ENCODE measurements around the gene TIMM13. TPM values are rescaled to one million over a fixed set of nuclear protein-coding genes. Genes with fewer than 3 reads are reported as not detected.

TIMM13 gene
- total RNA-seq, 2 experiments from 2014 or later, result 69.0 to 72.0 TPM

- ChIA-PET CTCF (interaction anchor here (0.9 to 1.5 kb wide), 4 partner anchors 157 to 192 kb away, joined by 3 to 6 read pairs (median 3); no protein-coding TSS in a partner anchor), POLR2A (interaction anchor here (0.8 to 2.1 kb wide), 2 partner anchors 22 to 27 kb away, joined by 3 to 7 read pairs; partner anchors contain the start of genes GADD45B and TIMM13)
- H3K4me3 Mint-ChIP-seq, result peak overlapping the region; percentile 83
- H3K9me3 Mint-ChIP-seq, result no peaks in the 10 kb centered on the region
- peaks cover 11% of the 10 kb centered on the region for H3K36me3 Mint-ChIP-seq
- intact Hi-C loops (cut with micrococcal nuclease), result loop anchor here (10.0 kb wide), 1 partner anchor 290 kb away; the partner anchor contains the start of gene DOT1L
- H3K27ac Mint-ChIP-seq, result no peak overlapping the region
- no peak for DNase-seq
- H3K27me3 Mint-ChIP-seq, result no peaks in the 10 kb centered on the region
- H3K4me1 Mint-ChIP-seq (ENCODE audit: low read depth), result peaks cover 20% of the 10 kb centered on the region
Measured at GRCh38 chr19:2454199-2454961, 27.0 kb upstream of the TIMM13 start.

GRCh38 chr19:2453431-2454025 lies 26.1 kb upstream of the TIMM13 start:
- peaks cover 11% of the 10 kb centered on the region for H3K36me3 Mint-ChIP-seq
- intact Hi-C loops (cut with micrococcal nuclease), result loop anchor here (10.0 kb wide), 1 partner anchor 289 kb away; the partner anchor contains the start of gene DOT1L
- no peak overlapping the region for H3K4me3 Mint-ChIP-seq
- ChIA-PET POLR2A (no interaction called here), CTCF (interaction anchor here (0.9 to 1.5 kb wide), 3 partner anchors 158 to 191 kb away, joined by 3 to 6 read pairs (median 3); no protein-coding TSS in a partner anchor)
- H3K27me3 Mint-ChIP-seq, result no peaks in the 10 kb centered on the region
- H3K27ac Mint-ChIP-seq, result no peak overlapping the region
- H3K4me1 Mint-ChIP-seq (ENCODE audit: low read depth), result peaks cover 20% of the 10 kb centered on the region
- DNase-seq, result no peak
- no peaks in the 10 kb centered on the region for H3K9me3 Mint-ChIP-seq

- H3K9me3 Mint-ChIP-seq, result no peaks in the 10 kb centered on the region
- H3K4me3 Mint-ChIP-seq, result no peak overlapping the region
- H3K36me3 Mint-ChIP-seq, result peaks cover 12% of the 10 kb centered on the region
- POLR2A ChIA-PET, result interaction anchor here (0.8 kb wide), 1 partner anchor 9 kb away, joined by 3 read pairs; no protein-coding TSS in a partner anchor
- no peak for DNase-seq
- H3K27ac Mint-ChIP-seq, result no peak overlapping the region
- peaks cover 20% of the 10 kb centered on the region for H3K4me1 Mint-ChIP-seq (ENCODE audit: low read depth)
- CTCF ChIA-PET, result no interaction called here
- no peaks in the 10 kb centered on the region for H3K27me3 Mint-ChIP-seq
- intact Hi-C loops (cut with micrococcal nuclease), result loop anchor here (10.0 kb wide), 1 partner anchor 287 kb away; the partner anchor contains the start of gene DOT1L
Measured at GRCh38 chr19:2451741-2452140, 24.4 kb upstream of the TIMM13 start.

GRCh38 chr19:2451138-2451537 lies 23.8 kb upstream of the TIMM13 start:
- ChIA-PET CTCF (interaction anchor here (0.5 kb wide), 1 partner anchor 12 kb away, joined by 4 read pairs; no protein-coding TSS in a partner anchor), POLR2A (no interaction called here)
- Mint-ChIP-seq H3K27me3 (no peaks in the 10 kb centered on the region), H3K4me1 (ENCODE audit: low read depth) (peaks cover 25% of the 10 kb centered on the region), H3K9me3 (no peaks in the 10 kb centered on the region), H3K27ac (no peak overlapping the region), H3K36me3 (peaks cover 13% of the 10 kb centered on the region), H3K4me3 (no peak overlapping the region)
- DNase-seq, result no peak
- intact Hi-C loops (cut with micrococcal nuclease), result loop anchor here (10.0 kb wide), 1 partner anchor 286 kb away; the partner anchor contains the start of gene DOT1L

- ChIA-PET POLR2A (no interaction called here), CTCF (no interaction called here)
- intact Hi-C loops (cut with micrococcal nuclease), result no loop called here
- Mint-ChIP-seq H3K27me3 (no peaks in the 10 kb centered on the region), H3K27ac (no peak overlapping the region), H3K4me3 (no peak overlapping the region), H3K4me1 (ENCODE audit: low read depth) (peaks cover 12% of the 10 kb centered on the region), H3K36me3 (peaks cover 11% of the 10 kb centered on the region), H3K9me3 (no peaks in the 10 kb centered on the region)
- DNase-seq, result no peak
Measured at GRCh38 chr19:2449019-2449418, 21.6 kb upstream of the TIMM13 start.

GRCh38 chr19:2446381-2446780 lies 19.0 kb upstream of the TIMM13 start:
- ChIA-PET POLR2A (no interaction called here), CTCF (no interaction called here)
- H3K9me3 Mint-ChIP-seq, result no peaks in the 10 kb centered on the region
- peaks cover 12% of the 10 kb centered on the region for H3K4me1 Mint-ChIP-seq (ENCODE audit: low read depth)
- H3K36me3 Mint-ChIP-seq, result peaks cover 15% of the 10 kb centered on the region
- no peak overlapping the region for H3K4me3 Mint-ChIP-seq
- no peak overlapping the region for H3K27ac Mint-ChIP-seq
- H3K27me3 Mint-ChIP-seq, result no peaks in the 10 kb centered on the region
- DNase-seq, result no peak
- intact Hi-C loops (cut with micrococcal nuclease), result no loop called here

GRCh38 chr19:2444251-2445002 lies 17.0 kb upstream of the TIMM13 start:
- H3K27ac Mint-ChIP-seq, result no peak overlapping the region
- ChIA-PET POLR2A (no interaction called here), CTCF (interaction anchor here (1.3 to 1.6 kb wide), 2 partner anchors 13 to 167 kb away, joined by 3 to 5 read pairs; partner anchors contain the start of gene LMNB2)
- no peaks in the 10 kb centered on the region for H3K27me3 Mint-ChIP-seq
- H3K4me3 Mint-ChIP-seq, result no peak overlapping the region
- peaks cover 9% of the 10 kb centered on the region for H3K4me1 Mint-ChIP-seq (ENCODE audit: low read depth)
- peaks cover 12% of the 10 kb centered on the region for H3K36me3 Mint-ChIP-seq
- no peaks in the 10 kb centered on the region for H3K9me3 Mint-ChIP-seq
- intact Hi-C loops (cut with micrococcal nuclease), result no loop called here
- DNase-seq, result no peak

GRCh38 chr19:2443785-2444182 lies 16.4 kb upstream of the TIMM13 start:
- Mint-ChIP-seq H3K36me3 (peaks cover 12% of the 10 kb centered on the region), H3K4me1 (ENCODE audit: low read depth) (peaks cover 9% of the 10 kb centered on the region), H3K27me3 (no peaks in the 10 kb centered on the region), H3K4me3 (no peak overlapping the region), H3K9me3 (no peaks in the 10 kb centered on the region), H3K27ac (no peak overlapping the region)
- intact Hi-C loops (cut with micrococcal nuclease), result no loop called here
- CTCF ChIA-PET, result interaction anchor here (1.6 kb wide), 1 partner anchor 13 kb away, joined by 5 read pairs; the partner anchor contains the start of gene LMNB2
- POLR2A ChIA-PET, result no interaction called here
- DNase-seq, result no peak

- H3K4me1 Mint-ChIP-seq (ENCODE audit: low read depth), result peaks cover 9% of the 10 kb centered on the region
- peaks cover 12% of the 10 kb centered on the region for H3K36me3 Mint-ChIP-seq
- intact Hi-C loops (cut with micrococcal nuclease), result no loop called here
- H3K27ac Mint-ChIP-seq, result no peak overlapping the region
- CTCF ChIA-PET, result interaction anchor here (1.6 kb wide), 1 partner anchor 14 kb away, joined by 5 read pairs; the partner anchor contains the start of gene LMNB2
- no peaks in the 10 kb centered on the region for H3K27me3 Mint-ChIP-seq
- H3K9me3 Mint-ChIP-seq, result no peaks in the 10 kb centered on the region
- DNase-seq, result no peak
- H3K4me3 Mint-ChIP-seq, result no peak overlapping the region
- POLR2A ChIA-PET, result no interaction called here
Measured at GRCh38 chr19:2443116-2443784, 15.9 kb upstream of the TIMM13 start.

- CTCF ChIA-PET, result interaction anchor here (0.9 kb wide), 1 partner anchor 196 kb away, joined by 3 read pairs; no protein-coding TSS in a partner anchor
- peaks cover 11% of the 10 kb centered on the region for H3K36me3 Mint-ChIP-seq
Measured at GRCh38 chr19:2441096-2441752, 13.8 kb upstream of the TIMM13 start.

GRCh38 chr19:2440515-2440914 lies 13.1 kb upstream of the TIMM13 start:
- H3K36me3 Mint-ChIP-seq, result peaks cover 13% of the 10 kb centered on the region
- no peak overlapping the region for H3K4me3 Mint-ChIP-seq
- DNase-seq, result no peak
- POLR2A ChIA-PET, result no interaction called here
- no peaks in the 10 kb centered on the region for H3K9me3 Mint-ChIP-seq
- CTCF ChIA-PET, result interaction anchor here (0.9 kb wide), 1 partner anchor 196 kb away, joined by 3 read pairs; no protein-coding TSS in a partner anchor
- no peaks in the 10 kb centered on the region for H3K4me1 Mint-ChIP-seq (ENCODE audit: low read depth)
- H3K27ac Mint-ChIP-seq, result no peak overlapping the region
- intact Hi-C loops (cut with micrococcal nuclease), result no loop called here
- H3K27me3 Mint-ChIP-seq, result no peaks in the 10 kb centered on the region

More at GRCh38 chr19:2441096-2441752, 13.8 kb upstream of the TIMM13 start:
- Mint-ChIP-seq H3K4me3 (no peak overlapping the region), H3K9me3 (no peaks in the 10 kb centered on the region), H3K4me1 (ENCODE audit: low read depth) (no peaks in the 10 kb centered on the region), H3K27ac (no peak overlapping the region), H3K27me3 (no peaks in the 10 kb centered on the region)
- no peak for DNase-seq
- POLR2A ChIA-PET, result no interaction called here
- intact Hi-C loops (cut with micrococcal nuclease), result no loop called here
